Measurements from ENCODE around the gene MCCC2.
A peak's percentile ranks its signal among the peaks of the same experiment; 100 is the strongest.
"Not testable (repeated sequence)": the region's sequence is repeated elsewhere in the genome, so short reads cannot be mapped to it uniquely, and the experiment has no call there.

Gene MCCC2

GRCh38 chr5:71586941-71587765, at the start of gene MCCC2:
Gene MCCC2 (plus strand): TSS chr5:71587340. CDS start chr5:71587426, 86 bp downstream.
- peak; percentile 98 for DNase-seq

DNA sequence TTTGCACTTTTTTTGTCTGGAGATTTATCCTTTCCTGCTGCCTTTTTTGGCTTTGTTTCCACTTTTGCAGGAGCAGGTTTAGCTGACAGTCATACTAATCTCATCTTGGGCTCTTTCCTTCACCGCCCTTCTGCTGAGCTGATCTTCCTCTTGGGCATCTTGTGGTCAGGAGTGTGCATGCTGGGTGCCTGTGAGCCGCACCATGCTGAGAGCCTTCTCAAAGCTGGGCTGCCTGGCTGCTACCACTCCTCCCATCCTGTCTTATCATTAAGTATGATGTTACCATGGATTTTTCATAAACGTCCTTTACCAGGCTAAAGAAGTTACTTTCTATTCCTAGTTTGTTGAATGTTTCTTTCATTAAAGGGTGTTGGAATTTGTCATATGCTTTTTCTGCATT, 49.5 kb upstream of the MCCC2 start:
- DNase-seq = no peak

GRCh38 chr5:71550885-71551284, 36.3 kb upstream of the MCCC2 start:
- not testable (repeated sequence) for DNase-seq

- DNase-seq = not testable (repeated sequence)
Measured at GRCh38 chr5:71551582-71551981, 35.6 kb upstream of the MCCC2 start.

GRCh38 chr5:71552026-71552749, 35.0 kb upstream of the MCCC2 start:
- DNase-seq = not testable (repeated sequence)

DNA sequence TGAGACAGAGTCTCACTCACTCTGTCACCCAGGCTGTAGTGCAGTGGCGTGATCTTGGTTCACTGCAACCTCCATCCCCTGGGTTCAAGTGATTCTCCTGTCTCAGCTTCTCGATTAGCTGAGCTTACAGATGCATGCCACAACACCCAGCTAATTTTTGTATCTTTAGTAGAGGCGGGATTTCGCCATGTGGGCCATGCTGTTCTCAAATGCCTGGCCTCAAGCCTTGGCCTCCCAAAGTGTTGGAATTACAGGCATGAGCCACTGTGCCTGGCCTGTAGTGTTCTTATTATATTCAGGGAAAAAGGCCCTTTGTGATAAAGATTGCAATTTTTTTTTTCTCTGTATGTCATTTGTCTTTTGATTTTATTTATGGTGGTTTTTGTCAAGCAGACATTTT, 24.0 kb upstream of the MCCC2 start:
- DNase-seq = no peak

GRCh38 chr5:71564895-71565294, 22.2 kb upstream of the MCCC2 start:
- no peak for DNase-seq

DNA sequence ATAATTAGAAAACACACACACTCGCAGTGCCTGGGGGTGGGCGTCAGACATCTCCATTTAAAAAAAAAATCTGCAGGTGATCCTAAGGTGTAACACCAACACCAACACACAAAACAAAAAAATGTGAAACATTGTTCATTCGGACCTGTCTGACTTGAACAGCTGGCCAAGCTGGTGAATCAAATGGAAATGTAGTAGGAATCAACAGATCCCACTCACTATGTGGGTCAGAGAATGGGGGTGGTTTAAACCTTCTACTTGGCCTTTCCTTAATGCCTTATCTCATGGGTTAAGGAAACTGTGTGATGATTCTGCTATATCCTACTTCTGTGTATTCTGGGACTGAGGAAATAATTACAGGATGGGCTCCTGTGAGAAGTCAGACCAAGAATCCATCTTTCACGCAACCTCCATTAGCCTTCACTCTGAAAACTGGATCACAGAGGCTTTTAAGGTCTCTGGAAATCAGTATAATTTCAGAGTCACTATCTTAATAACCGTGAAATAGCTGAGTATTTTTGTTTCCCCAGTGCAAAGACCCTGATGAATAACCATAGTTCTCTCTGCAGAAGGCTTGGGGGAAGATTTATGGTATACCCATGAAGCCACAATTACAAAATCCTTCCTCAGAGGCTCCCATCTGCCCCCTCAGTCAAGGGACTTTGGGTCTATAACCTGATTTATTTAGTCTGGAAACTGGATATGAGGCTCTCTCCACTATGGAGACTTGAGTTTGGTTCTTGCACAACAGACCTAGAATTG, 17.2 kb upstream of the MCCC2 start:
- no peak for DNase-seq

DNA sequence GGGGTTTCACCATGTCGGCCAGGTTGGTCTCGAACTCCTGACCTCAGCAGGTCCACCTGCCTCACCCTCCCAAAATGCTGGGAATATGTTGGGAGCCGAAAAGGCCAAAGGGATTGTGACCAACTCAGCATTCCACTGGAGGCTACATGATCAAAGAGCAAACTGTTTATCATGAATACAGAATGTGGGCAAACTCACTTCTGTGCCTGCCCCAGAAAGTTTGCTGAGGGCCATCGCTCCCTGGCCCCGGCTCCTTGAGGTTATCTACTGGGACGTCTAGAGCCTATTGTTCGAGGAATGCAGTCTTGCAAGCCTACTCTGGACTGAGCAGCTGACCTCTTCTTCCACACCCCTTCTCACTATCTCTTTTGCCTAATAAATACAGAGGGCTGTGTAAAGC, 15.3 kb upstream of the MCCC2 start:
- DNase-seq = not testable (repeated sequence)

DNA sequence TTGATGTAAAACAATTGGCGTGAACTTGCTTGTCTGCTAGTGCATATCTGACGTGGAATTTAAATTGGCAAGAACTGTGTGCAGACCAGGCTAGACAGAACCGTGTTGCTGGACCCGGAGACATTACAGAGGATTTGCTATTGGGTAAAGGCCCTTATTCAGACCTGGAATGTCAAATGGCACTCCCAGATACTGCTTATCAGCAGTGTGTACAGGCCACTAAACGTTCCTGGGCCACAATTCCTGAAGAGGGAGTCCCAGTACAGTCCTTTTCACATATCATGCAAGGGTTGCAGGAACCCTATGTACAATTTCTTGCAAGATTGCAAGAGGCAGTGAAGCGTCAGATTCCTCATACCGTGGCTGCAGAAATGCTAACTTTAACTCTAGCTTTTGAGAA, 13.5 kb upstream of the MCCC2 start:
- no peak for DNase-seq

- DNase-seq = not testable (repeated sequence)
Measured at GRCh38 chr5:71575588-71575987, 11.6 kb upstream of the MCCC2 start.

GRCh38 chr5:71576241-71576640, 10.9 kb upstream of the MCCC2 start:
- no peak for DNase-seq

DNA sequence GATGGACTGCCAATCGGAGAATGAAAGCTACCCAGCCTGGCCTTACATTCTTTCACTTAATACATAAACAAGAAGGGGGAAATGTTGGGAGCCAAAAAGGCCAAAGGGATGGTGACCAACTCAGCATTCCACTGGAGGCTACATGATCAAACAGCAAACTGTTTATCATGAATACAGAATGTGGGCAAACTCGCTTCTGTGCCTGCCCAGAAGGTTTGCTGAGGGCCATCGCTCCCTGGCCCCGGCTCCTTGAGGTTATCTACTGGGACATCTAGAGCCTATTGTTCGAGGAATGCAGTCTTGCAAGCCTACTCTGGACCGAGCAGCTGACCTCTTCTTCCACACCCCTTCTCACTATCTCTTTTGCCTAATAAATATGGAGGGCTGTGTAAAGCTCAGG, 9.3 kb upstream of the MCCC2 start:
- not testable (repeated sequence) for DNase-seq

DNA sequence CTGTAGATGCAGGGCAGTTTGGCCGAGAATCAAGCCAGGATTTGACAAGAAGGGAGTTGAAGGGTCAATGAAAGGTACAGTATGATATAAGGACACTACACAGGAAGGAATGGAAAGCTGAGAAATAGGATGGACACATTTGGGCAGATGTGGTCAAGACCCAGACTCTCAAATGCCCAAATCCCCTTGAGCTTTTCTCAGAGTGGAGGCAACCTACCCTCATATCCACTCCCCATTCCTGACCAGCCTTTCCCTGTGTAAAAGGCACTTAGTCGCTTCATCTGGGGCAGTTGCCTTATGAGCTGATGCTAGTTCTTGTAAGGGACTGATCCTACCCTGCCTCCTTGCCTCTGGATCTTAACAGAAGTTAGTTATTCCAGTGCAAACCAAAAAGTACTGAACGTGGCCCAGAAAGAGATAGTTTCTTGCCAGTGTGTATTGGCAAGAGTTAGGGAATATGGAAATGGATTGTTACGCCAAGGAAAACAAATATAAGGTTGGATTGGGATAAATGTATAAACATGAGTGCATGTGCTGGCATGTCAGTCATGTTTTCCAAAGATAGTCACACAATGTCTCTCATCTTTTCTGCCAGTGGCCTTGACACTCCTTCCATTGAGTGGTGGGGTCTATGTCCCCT, 4.1 kb upstream of the MCCC2 start:
- no peak for DNase-seq

DNA sequence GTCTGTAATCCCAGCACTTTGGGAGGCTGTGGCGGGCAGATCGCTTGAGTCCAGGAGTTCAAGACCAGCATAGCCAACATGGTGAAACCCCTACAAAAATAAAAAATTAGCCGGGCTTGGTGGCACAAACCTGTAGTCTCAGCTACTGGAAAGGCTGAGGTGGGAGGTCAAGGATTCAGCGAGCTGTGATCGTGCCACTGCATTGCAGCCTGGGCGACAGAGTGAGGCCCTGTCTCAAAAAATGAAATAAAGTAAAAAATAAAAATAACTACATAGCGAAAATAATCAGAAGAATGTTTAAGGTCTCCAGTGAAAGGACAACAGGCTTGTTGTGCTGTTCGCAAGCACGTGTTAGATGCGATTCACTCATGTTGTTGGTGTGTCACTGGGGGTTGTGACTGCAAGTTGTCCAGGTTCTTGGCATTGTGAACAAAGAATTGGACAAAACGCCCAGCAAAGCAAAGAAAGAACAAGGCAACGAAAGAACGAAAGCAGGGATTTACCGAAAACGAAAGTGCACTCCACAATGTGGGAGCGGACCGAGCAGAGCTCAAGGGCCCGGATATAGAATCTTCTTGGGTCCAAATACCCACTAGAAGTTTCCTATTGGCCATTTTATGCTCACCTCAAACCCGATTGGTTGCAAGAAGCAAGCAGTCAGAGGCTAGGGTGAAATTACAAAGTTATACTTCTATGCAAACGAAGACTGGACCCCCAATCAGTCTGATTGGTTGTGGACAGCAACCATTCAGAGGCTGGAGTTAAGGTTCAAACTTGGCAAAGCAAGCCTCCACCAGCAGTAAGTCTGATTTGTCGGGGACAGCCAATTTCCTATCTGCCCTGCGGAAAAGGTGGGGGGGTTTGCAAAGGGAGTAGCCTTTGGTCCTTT, 844 bp upstream of the MCCC2 start:
- no peak for DNase-seq

DNA sequence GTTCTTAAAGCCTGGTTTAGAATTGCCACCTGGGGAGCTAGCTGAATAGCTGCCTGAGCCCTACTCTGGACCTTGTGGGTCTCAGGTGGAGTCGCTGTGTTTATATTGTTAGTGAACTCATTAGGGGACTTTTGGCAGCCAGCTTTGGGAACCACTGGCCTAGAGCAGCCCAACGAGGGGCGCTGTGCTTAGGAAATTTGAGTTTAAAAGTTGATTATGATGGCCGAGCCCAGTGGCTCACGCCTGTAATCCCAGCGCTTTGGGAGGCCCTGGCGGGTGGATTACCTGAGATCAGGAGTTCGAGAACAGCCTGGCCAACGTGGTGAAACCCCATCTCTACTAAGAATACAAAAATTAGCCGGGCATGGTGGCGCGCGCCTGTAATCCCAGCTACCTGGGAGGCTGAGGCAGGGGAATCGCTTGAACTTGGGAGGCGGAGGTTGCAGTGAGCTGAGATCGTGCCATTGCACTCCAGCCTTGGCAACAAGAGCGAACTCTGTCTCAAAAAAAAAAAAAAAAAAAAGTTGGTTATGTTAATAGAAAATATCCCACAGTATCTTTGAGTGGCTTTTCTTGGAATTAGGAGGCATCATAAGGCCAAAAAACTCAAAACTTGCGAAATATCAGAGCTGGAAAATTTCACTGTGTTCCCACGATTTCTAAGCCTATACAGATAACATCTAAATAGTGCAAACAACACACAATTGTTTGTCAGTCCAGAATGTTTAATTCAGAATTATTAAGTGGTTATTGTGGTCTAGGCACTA, 809 bp downstream of the MCCC2 start:
- peak; percentile 13 for DNase-seq

DNA sequence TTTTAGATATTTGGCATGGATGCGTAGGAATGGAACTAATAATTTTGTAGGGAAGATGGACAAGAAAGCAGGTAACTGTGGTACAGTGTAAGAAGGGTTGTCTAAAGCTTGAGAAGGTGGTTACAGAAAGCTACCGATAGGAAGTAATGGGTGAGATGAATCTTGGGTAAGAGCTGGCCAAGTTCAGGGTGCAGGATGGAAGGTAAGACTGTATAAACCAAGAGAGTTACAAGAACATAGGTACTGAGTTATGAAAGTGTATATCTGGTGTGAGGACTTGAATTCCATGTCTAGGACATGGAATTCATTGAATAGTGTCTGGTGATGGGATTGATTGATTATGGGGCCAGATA, 1.4 kb downstream of the MCCC2 start:
- DNase-seq = no peak

GRCh38 chr5:71589903-71590302, 2.8 kb downstream of the MCCC2 start:
- DNase-seq = no peak

- DNase-seq = no peak
Measured at GRCh38 chr5:71591100-71591499, 4.0 kb downstream of the MCCC2 start.

DNA sequence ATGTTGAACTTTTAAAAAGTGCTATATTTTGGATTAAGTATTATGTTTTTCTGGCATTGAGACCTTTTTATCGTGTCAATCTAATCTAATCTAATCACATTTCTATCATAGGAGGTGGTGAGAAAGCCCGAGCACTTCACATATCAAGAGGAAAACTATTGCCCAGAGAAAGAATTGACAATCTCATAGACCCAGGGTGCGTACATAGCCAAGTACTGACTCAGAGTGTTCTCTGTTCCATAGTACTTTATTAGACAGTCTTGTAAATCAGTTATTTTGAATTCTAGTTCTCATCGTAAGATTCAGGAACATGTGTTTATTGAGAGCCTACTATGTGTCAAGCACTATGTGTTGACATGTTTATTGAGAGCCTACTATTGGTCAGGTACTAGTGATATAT, 9.0 kb downstream of the MCCC2 start:
- no peak for DNase-seq

GRCh38 chr5:71597001-71597400, 9.9 kb downstream of the MCCC2 start:
- no peak for DNase-seq
